IMR-90 (cell line): ENCODE measurements around the gene PSMG3. TPM values are rescaled to one million over a fixed set of nuclear protein-coding genes. Genes with fewer than 3 reads are reported as not detected.

Experiments used
- ATAC-seq: fragments of 200-7000 bp; cut with Tn5 transposase; 2 replicates; pipeline ENCODE4 v1.9.1; 2020; ENCODE audit warnings: low read depth, mild to moderate bottlenecking, moderate library complexity
- BruUV-seq: library from RNA; stranded (reverse); fragments of 400-500 nt; replicated peaks from 2 replicates; lab custom pipeline; 2021; lab: Mats Ljungman, UMichigan
- CTCF ChIA-PET: fragments of 300-600 bp; formaldehyde crosslinking; extraction: SDS; loops from one replicate; lab custom pipeline; 2021; ENCODE audit warnings: antibody characterized with exemption; lab: Yijun Ruan, JAX
- POLR2A ChIA-PET: fragments of 300-600 bp; sonication (Branson Sonifier 250); formaldehyde crosslinking; loops from one replicate; lab custom pipeline; 2022; ENCODE audit warnings: antibody characterized with exemption; ENCODE audit not compliant: unreplicated experiment; lab: Charles Lee
- DNase-seq: peaks from one replicate; pipeline ENCODE4 v3.0.0; 2013
- H2AFZ ChIP-seq: replicated peaks from 2 replicates; pipeline ENCODE3; 2013; ENCODE audit warnings: low read length, mild to moderate bottlenecking; ENCODE audit not compliant: poor library complexity
- H2AK5ac ChIP-seq: 2 replicates; pipeline ENCODE4 v1.6.1; 2013; ENCODE audit warnings: low read depth, low read length, inconsistent platforms
- H2AK9ac ChIP-seq: replicated peaks from 2 replicates; pipeline ENCODE3; 2013; ENCODE audit warnings: mild to moderate bottlenecking, low read depth, low read length, moderate library complexity; ENCODE audit not compliant: poor library complexity
- H2BK120ac ChIP-seq: 2 replicates; pipeline ENCODE4 v1.6.1; 2013; ENCODE audit warnings: low read depth, low read length, inconsistent platforms
- H2BK15ac ChIP-seq: 3 replicates; pipeline ENCODE4 v1.6.1; 2013; ENCODE audit warnings: low read depth, low read length, inconsistent platforms
- H2BK20ac ChIP-seq: 2 replicates; pipeline ENCODE4 v1.6.1; 2013; ENCODE audit warnings: low read depth, mild to moderate bottlenecking, inconsistent platforms, low read length, moderate library complexity
- H2BK5ac ChIP-seq: 2 replicates; pipeline ENCODE4 v1.6.1; 2013; ENCODE audit warnings: mild to moderate bottlenecking, low read depth, low read length, inconsistent platforms; ENCODE audit not compliant: poor library complexity, severe bottlenecking
- H3K14ac ChIP-seq: replicated peaks from 2 replicates; pipeline ENCODE4 v1.6.1; 2013; ENCODE audit warnings: low read depth, low read length, inconsistent platforms
- H3K18ac ChIP-seq: 2 replicates; pipeline ENCODE4 v1.6.1; 2013; ENCODE audit warnings: low read depth, low read length, control low read depth
- H3K23ac ChIP-seq: 2 replicates; pipeline ENCODE4 v1.6.1; 2013; ENCODE audit warnings: low read depth, low read length, inconsistent platforms
- H3K27ac ChIP-seq: 2 replicates; pipeline ENCODE4 v1.5.1; 2013; ENCODE audit warnings: mild to moderate bottlenecking, control low read depth, low read length; ENCODE audit not compliant: insufficient read depth
- H3K27me3 ChIP-seq: 2 replicates; pipeline ENCODE4 v1.6.1; 2013; ENCODE audit warnings: low read length; ENCODE audit not compliant: control insufficient read depth, insufficient read depth
- H3K36me3 ChIP-seq: 2 replicates; pipeline ENCODE4 v1.6.1; 2013; ENCODE audit warnings: low read length, mixed read lengths; ENCODE audit not compliant: control insufficient read depth, insufficient read depth
- H3K4ac ChIP-seq: 2 replicates; pipeline ENCODE4 v1.6.1; 2013; ENCODE audit warnings: low read depth, low read length, inconsistent platforms
- H3K4me1 ChIP-seq: 2 replicates; pipeline ENCODE4 v1.6.1; 2013; ENCODE audit warnings: low read length, mixed read lengths; ENCODE audit not compliant: control insufficient read depth, insufficient read depth
- H3K4me2 ChIP-seq: 2 replicates; pipeline ENCODE4 v1.6.1; 2013; ENCODE audit warnings: low read depth, mild to moderate bottlenecking, control low read depth, low read length, moderate library complexity
- H3K4me3 ChIP-seq: 2 replicates; pipeline ENCODE4 v1.5.1; 2013; ENCODE audit warnings: low read depth, mild to moderate bottlenecking, control low read depth, low read length, moderate library complexity; ENCODE audit not compliant: insufficient read depth
- H3K56ac ChIP-seq: 2 replicates; pipeline ENCODE4 v1.6.1; 2013; ENCODE audit warnings: low read length, inconsistent platforms; ENCODE audit not compliant: insufficient read depth; ENCODE audit errors: extremely low read depth
- H3K79me1 ChIP-seq, 2 experiments: 2 replicates each; pipeline ENCODE4 v1.6.1; 2013; ENCODE audit warnings: low read length in 2 of 2, inconsistent platforms in 1 of 2, low read depth in 1 of 2
- H3K9ac ChIP-seq: 2 replicates; pipeline ENCODE4 v1.6.1; 2013; ENCODE audit warnings: low read depth, low read length, control low read depth
- H3K9me1 ChIP-seq: 2 replicates; pipeline ENCODE4 v1.6.1; 2013; ENCODE audit warnings: low read length, inconsistent platforms; ENCODE audit not compliant: insufficient read depth
- H3K9me3 ChIP-seq: 2 replicates; pipeline ENCODE4 v1.6.1; 2013; ENCODE audit warnings: low read length; ENCODE audit not compliant: control insufficient read depth, insufficient read depth
- H4K20me1 ChIP-seq: 2 replicates; pipeline ENCODE4 v1.6.1; 2013; ENCODE audit warnings: low read length, inconsistent platforms; ENCODE audit not compliant: insufficient read depth
- H4K5ac ChIP-seq: 2 replicates; pipeline ENCODE4 v1.6.1; 2013; ENCODE audit warnings: mild to moderate bottlenecking, low read depth, low read length, control low read depth
- H4K8ac ChIP-seq, 2 experiments: 2 replicates each; pipeline ENCODE4 v1.6.1; 2013; ENCODE audit warnings: low read depth in 2 of 2, low read length in 2 of 2, control low read depth in 1 of 2, inconsistent platforms in 1 of 2
- H4K91ac ChIP-seq: 2 replicates; pipeline ENCODE4 v1.6.1; 2013; ENCODE audit warnings: low read depth, low read length, inconsistent platforms; ENCODE audit not compliant: insufficient read depth
- BHLHE40 ChIP-seq: fragments of 150-350 bp; IDR thresholded peaks from 2 replicates; pipeline ENCODE4 v1.6.1; 2016; ENCODE audit warnings: mild to moderate bottlenecking, low read depth, low read length
- CEBPB ChIP-seq: IDR thresholded peaks from 2 replicates; pipeline ENCODE4 v1.6.1; 2012; ENCODE audit warnings: low read depth, low read length, improper control_type of control experiment
- CHD1 ChIP-seq: IDR thresholded peaks from 2 replicates; pipeline ENCODE4 v1.6.1; 2012; ENCODE audit warnings: low read depth, low read length, improper control_type of control experiment
- ELK1 ChIP-seq: fragments of 150-350 bp; IDR thresholded peaks from 2 replicates; pipeline ENCODE4 v1.6.1; 2016; ENCODE audit warnings: low read depth, mild to moderate bottlenecking, low read length, moderate library complexity, borderline replicate concordance
- MAFK ChIP-seq: IDR thresholded peaks from 2 replicates; pipeline ENCODE4 v1.6.1; 2012; ENCODE audit warnings: low read depth, low read length, improper control_type of control experiment
- MAZ ChIP-seq: IDR thresholded peaks from 2 replicates; pipeline ENCODE4 v1.6.1; 2012; ENCODE audit warnings: low read depth, mild to moderate bottlenecking, low read length, improper control_type of control experiment, moderate library complexity, borderline replicate concordance
- MXI1 ChIP-seq: IDR thresholded peaks from 2 replicates; pipeline ENCODE4 v1.6.1; 2012; ENCODE audit warnings: low read depth, mild to moderate bottlenecking, low read length, moderate library complexity, borderline replicate concordance
- POLR2A ChIP-seq: IDR thresholded peaks from 2 replicates; pipeline ENCODE4 v1.6.1; 2012; ENCODE audit warnings: mild to moderate bottlenecking, low read depth, low read length
- RAD21 ChIP-seq: IDR thresholded peaks from 2 replicates; pipeline ENCODE4 v1.6.1; 2012; ENCODE audit warnings: low read length, improper control_type of control experiment
- RCOR1 ChIP-seq: IDR thresholded peaks from 2 replicates; pipeline ENCODE4 v1.6.1; 2012; ENCODE audit warnings: mild to moderate bottlenecking, low read length, improper control_type of control experiment; ENCODE audit not compliant: insufficient replicate concordance
- SMC3 ChIP-seq: fragments of 150-350 bp; IDR thresholded peaks from 2 replicates; pipeline ENCODE4 v1.6.1; 2016; ENCODE audit warnings: low read depth, mild to moderate bottlenecking, antibody characterized with exemption, low read length, moderate library complexity
- USF2 ChIP-seq: fragments of 150-350 bp; IDR thresholded peaks from 2 replicates; pipeline ENCODE4 v1.6.1; 2017; ENCODE audit warnings: mild to moderate bottlenecking, antibody characterized with exemption, low read length, low read depth
- WGBS, 2 experiments: methylation state at CpG; one replicate each; pipeline versions ENCODE4 v1.1.5 to v1.1.7; 2013; ENCODE audit warnings: missing lambda C conversion rate in 2 of 2; ENCODE audit not compliant: insufficient read length in 1 of 2; ENCODE audit errors: extremely low coverage in 2 of 2; 5-methylcytosine and 5-hydroxymethylcytosine counted together
- dilution Hi-C: fragments of 300-500 bp; cut with HindIII; formaldehyde crosslinking; loops from one replicate; pipeline ENCODE4 v1.14.3; 2018; ENCODE audit warnings: low sequenced_read_pairs; ENCODE audit not compliant: unreplicated experiment
- in situ Hi-C: fragments of 300-500 bp; cut with MboI; formaldehyde crosslinking; loops from 3 replicates; pipeline ENCODE4 v1.14.3; 2019; ENCODE audit warnings: low sequenced_read_pairs, inconsistent platforms, mixed read lengths
- intact Hi-C: fragments of 100-400 bp; cut with micrococcal nuclease; formaldehyde crosslinking; loops from 2 replicates; pipeline ENCODE4 v1.10.0; 2022
- polyA plus RNA-seq, 3 experiments: library from polyadenylated mRNA; depleted of rRNA; stranded (reverse); fragments of >200 nt; gene quantifications; 2 replicates each; pipeline ENCODE4 v1.2.3, GENCODE V29; 2012; ENCODE audit warnings: low replicate concordance in 1 of 3
- total RNA-seq: library from RNA; depleted of rRNA; stranded (reverse); fragments of >200 nt; gene quantifications from 2 replicates; pipeline ENCODE4 v1.2.3, GENCODE V29; 2012

PSMG3 gene
- total and polyA plus RNA-seq, 2 of the 4 experiments (the other 2 are of a cell fraction) = 37.3 to 54.1 TPM

- intact Hi-C loops = no loop called here
- Histone ChIP-seq H3K23ac (no peak overlapping the region), H3K36me3 (no peaks in the 10 kb centered on the region), H3K9me1 (no peaks in the 10 kb centered on the region), H3K27me3 (peaks cover 29% of the 10 kb centered on the region), H3K9me3 (no peaks in the 10 kb centered on the region), H4K5ac (no peak overlapping the region), H3K4me3 (no peak overlapping the region), H3K79me1 (no peaks in the 10 kb centered on the region), H3K18ac (no peak overlapping the region), H3K27ac (no peak overlapping the region), H3K9ac (no peak overlapping the region), H3K4ac (no peak overlapping the region), H3K4me2 (no peak overlapping the region), H2BK15ac (no peak overlapping the region), H4K8ac (no peak overlapping the region), H2AK5ac (no peak overlapping the region), H2AK9ac (no peak overlapping the region), H4K20me1 (peaks cover 8% of the 10 kb centered on the region; the same call in 1 of the 2 replicates), H4K91ac (no peak overlapping the region), H2BK120ac (no peak overlapping the region), H3K4me1 (peaks cover 2% of the 10 kb centered on the region), H2BK20ac (no peak overlapping the region), H2BK5ac (no peak overlapping the region), H3K56ac (no peak overlapping the region), H3K14ac (no peak overlapping the region), H2AFZ (no peak overlapping the region)
- ATAC-seq (no peak), DNase-seq (no peak)
- 64% methylated on average over 8 of the region's 24 CpGs; no CpG with 5 or more reads in 1 of the 2 experiments for WGBS, 2 experiments
- POLR2A ChIA-PET = no interaction called here
- in situ Hi-C loops = no loop called here
- dilution Hi-C loops = no loop called here
- CTCF ChIA-PET = no interaction called here
- no TSS peak for BruUV-seq
- TF ChIP-seq CEBPB (no peak), RCOR1 (no peak), USF2 (no peak), MAFK (no peak), BHLHE40 (no peak), RAD21 (no peak), POLR2A (no peak), ELK1 (no peak), MAZ (no peak), MXI1 (no peak), SMC3 (no peak), CHD1 (no peak)
Measured at GRCh38 chr7:1610013-1610677, 40.3 kb upstream of the PSMG3 start.
